ENCODE measurements around the gene SACM1L. TPM values are rescaled to one million over a fixed set of nuclear protein-coding genes. Genes with fewer than 3 reads are reported as not detected.
"Not testable (repeated sequence)": the region's sequence is repeated elsewhere in the genome, so short reads cannot be mapped to it uniquely, and the experiment has no call there.

Gene SACM1L
- total RNA-seq, 2 donors from 2014 or later: 50.5 to 57.3 TPM

DNA sequence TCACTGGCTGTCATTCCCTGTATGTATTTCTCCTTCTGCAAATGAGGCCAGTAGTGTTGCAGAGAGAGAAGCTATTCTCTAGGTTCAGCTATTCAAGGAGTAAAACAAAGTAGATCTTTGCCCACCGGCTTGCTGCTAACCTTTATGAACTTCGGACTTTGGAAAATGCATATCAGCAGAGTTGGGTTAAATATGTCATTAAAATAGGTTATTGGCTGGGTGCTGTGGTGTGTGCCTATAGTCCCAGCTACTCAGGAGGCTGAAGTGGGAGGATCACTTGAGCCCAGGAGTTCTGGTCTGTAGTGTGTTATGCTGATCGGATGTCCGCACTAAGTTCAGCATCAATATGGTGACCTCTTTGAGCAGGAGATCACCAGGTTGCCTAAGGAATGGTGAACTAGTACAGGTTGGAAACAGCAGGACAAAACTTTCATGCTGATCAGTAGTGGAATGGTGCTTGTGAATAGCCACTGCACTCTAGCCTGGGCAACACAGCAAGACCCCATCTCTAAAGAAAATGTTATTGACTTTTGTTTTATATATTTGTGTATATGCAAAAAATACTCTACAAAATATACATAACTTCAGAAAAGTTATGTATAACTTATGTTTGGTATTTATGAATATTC lies 53.4 kb downstream of the SACM1L start:
- Histone ChIP-seq H3K4me3 (no peak overlapping the region), H3K36me3 (peaks cover 27% of the 10 kb centered on the region), H3K4me1 (ENCODE audit: control insufficient read depth in 1 of 2, low read depth in 2 of 2) (no peaks in the 10 kb centered on the region), H3K9me3 (no peaks in the 10 kb centered on the region), H3K27ac (no peak overlapping the region), H3K27me3 (replicated peaks; ENCODE audit: insufficient read depth) (no peaks in the 10 kb centered on the region)
- ATAC-seq (ENCODE audit: insufficient number of reproducible peaks, low FRiP score, low read depth) (no peak), DNase-seq (ENCODE audit: low spot score) (no peak)
- TF ChIP-seq, protein P1, sequence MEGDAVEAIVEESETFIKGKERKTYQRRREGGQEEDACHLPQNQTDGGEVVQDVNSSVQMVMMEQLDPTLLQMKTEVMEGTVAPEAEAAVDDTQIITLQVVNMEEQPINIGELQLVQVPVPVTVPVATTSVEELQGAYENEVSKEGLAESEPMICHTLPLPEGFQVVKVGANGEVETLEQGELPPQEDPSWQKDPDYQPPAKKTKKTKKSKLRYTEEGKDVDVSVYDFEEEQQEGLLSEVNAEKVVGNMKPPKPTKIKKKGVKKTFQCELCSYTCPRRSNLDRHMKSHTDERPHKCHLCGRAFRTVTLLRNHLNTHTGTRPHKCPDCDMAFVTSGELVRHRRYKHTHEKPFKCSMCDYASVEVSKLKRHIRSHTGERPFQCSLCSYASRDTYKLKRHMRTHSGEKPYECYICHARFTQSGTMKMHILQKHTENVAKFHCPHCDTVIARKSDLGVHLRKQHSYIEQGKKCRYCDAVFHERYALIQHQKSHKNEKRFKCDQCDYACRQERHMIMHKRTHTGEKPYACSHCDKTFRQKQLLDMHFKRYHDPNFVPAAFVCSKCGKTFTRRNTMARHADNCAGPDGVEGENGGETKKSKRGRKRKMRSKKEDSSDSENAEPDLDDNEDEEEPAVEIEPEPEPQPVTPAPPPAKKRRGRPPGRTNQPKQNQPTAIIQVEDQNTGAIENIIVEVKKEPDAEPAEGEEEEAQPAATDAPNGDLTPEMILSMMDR (IDR thresholded peaks at IDR 0.05): no peak

DNA sequence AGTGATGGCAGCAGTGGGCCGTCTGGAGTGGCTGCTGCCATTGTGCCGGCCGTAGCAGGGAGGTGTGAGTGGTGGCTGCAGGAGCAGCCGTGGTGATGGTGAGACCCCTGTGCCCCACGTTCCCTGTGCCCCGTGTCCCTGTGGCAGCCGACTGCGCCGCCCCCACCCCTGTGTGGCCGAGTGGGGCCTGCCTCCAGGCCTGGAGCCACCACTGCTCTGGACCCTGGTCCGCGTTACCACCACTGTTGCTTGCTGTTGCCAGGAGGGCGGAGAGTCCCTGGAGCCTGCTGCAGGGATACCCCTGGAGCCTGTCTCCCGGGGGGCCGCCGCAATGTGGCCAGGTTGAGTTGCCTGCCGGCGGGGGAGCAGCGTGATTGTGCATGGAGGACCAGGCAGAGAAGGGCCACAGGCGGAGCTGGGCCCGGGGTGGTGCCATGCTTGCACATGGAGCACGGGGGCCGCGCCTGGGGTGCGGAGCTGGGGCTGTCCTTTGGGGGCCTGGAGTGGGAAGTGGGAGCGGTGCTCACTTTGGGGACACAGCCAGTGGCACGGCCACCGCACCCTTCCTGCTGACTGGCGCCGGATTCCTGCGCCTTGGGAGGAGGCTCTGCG lies 57.1 kb downstream of the SACM1L start:
- no peak for ATAC-seq (ENCODE audit: insufficient number of reproducible peaks, low FRiP score, low read depth)
- no peak overlapping the region for H3K4me3 ChIP-seq
- H3K36me3 ChIP-seq: peaks cover 17% of the 10 kb centered on the region
- TF ChIP-seq, protein P1 (IDR thresholded peaks at IDR 0.05): no peak
- H3K27me3 ChIP-seq (replicated peaks; ENCODE audit: insufficient read depth): no peaks in the 10 kb centered on the region
- H3K9me3 ChIP-seq: no peaks in the 10 kb centered on the region
- no peak overlapping the region for H3K27ac ChIP-seq
- H3K4me1 ChIP-seq (ENCODE audit: control insufficient read depth in 1 of 2, low read depth in 2 of 2): no peaks in the 10 kb centered on the region
- DNase-seq (ENCODE audit: low spot score): no peak

DNA sequence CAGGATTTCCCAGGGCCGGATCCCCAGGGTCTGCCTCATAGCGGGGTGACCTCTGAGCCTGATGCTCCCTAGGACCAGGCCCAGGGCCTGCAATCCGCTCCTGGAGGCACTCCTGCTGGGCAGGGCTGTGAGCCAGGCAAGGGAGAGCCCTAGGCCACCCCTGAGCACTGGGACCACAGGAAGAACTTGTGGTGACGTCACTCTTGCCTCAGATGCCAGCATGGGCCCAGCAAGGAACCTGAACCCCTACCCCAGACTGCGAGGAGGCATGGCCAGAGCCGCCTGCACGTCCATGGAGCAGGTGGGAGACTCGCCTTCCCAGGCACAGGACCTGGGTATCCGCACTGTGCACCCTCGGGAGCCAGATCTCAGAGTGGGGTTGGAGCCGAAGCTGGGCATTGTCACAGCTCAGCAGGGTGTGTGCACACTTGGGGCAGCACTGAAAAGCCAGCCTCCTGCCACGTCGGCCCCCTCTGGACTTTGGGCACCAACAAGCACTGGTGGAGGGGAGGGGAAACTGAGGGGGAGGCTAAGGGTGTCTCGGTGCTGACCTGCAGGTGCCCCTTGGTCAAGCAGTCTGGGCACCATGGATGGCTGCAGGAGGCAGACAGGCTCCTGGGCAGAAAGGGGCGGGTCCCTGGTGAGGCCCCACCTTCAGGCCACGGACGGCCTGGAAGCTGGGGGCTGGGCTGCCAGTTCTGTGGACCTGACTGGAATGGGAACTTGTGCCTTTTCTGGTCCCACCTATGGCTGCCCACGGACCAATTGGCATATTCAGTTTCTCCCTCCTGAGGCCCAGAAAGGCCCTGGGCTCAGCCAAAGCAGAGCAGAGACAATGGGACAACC lies 57.8 kb downstream of the SACM1L start:
- DNase-seq (ENCODE audit: low spot score): no peak
- H3K27ac ChIP-seq: no peak overlapping the region
- no peak for ATAC-seq (ENCODE audit: insufficient number of reproducible peaks, low FRiP score, low read depth)
- no peaks in the 10 kb centered on the region for H3K4me1 ChIP-seq (ENCODE audit: control insufficient read depth in 1 of 2, low read depth in 2 of 2)
- H3K9me3 ChIP-seq: no peaks in the 10 kb centered on the region
- H3K36me3 ChIP-seq: peaks cover 17% of the 10 kb centered on the region
- TF ChIP-seq, protein P1 (IDR thresholded peaks at IDR 0.05): no peak
- no peaks in the 10 kb centered on the region for H3K27me3 ChIP-seq (replicated peaks; ENCODE audit: insufficient read depth)
- H3K4me3 ChIP-seq: no peak overlapping the region

DNA sequence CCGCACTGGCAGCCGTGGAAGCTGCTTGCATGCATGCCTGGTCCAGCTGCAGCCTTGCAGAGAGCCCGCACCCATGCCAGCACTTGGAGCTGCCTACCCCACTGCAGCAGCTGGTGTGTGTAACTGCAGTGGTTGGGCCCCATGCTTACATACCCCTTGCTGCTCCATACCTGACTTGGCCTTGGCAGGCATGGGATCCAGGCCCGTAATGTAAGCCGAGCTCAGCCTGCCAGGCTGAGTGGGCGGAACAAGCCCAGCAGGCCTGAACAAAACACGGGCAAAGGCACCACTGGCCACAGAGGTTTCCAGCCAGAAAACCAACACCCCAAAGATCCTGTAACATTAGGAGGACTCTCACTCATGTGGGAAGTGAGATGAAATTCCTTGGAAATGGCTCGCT lies 58.9 kb downstream of the SACM1L start:
- no peaks in the 10 kb centered on the region for H3K4me1 ChIP-seq (ENCODE audit: control insufficient read depth in 1 of 2, low read depth in 2 of 2)
- DNase-seq (ENCODE audit: low spot score) (no peak), ATAC-seq (ENCODE audit: insufficient number of reproducible peaks, low FRiP score, low read depth) (no peak)
- TF ChIP-seq, protein P1 (IDR thresholded peaks at IDR 0.05): no peak
- no peaks in the 10 kb centered on the region for H3K27me3 ChIP-seq (replicated peaks; ENCODE audit: insufficient read depth)
- H3K9me3 ChIP-seq: no peaks in the 10 kb centered on the region
- H3K36me3 ChIP-seq: peaks cover 17% of the 10 kb centered on the region
- no peak overlapping the region for H3K27ac ChIP-seq
- no peak overlapping the region for H3K4me3 ChIP-seq

DNA sequence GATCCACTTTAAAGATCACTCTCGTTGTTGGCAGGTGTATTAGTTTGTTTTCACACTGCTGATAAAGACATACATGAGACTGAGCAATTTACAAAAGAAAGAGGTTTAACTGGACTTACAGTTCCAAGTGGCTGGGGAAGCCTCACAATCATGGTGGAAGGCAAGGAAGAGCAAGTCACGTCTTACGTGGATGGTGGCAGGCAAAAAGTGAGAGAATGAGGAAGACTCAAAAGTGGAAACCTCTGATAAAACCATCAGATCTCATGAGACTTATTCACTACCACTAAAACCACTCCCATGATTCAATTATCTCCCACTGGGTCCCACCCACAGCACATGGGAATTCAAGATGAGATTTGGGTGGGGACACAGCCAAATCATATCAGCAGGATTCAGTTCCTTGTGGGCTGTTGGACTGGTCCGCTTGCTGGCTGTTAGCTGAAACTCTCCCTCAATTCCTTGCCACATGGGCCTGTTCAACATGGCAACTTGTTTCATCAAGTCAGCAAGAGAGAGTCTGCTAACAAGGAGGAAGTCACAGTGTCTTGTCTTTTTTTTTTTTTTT lies 59.9 kb downstream of the SACM1L start:
- H3K9me3 ChIP-seq; H3K4me3 ChIP-seq; H3K36me3 ChIP-seq; H3K27ac ChIP-seq; DNase-seq (ENCODE audit: low spot score); H3K27me3 ChIP-seq (replicated peaks; ENCODE audit: insufficient read depth); H3K4me1 ChIP-seq (ENCODE audit: control insufficient read depth in 1 of 2, low read depth in 2 of 2); ATAC-seq (ENCODE audit: insufficient number of reproducible peaks, low FRiP score, low read depth): not testable (repeated sequence)
